Liver (tissue), 9 donors: ENCODE data around the gene TRHDE. TPM values are rescaled to one million over a fixed set of nuclear protein-coding genes. Genes with fewer than 3 reads are reported as not detected.

Experiments used
- DNase-seq: peaks from one replicate; pipeline ENCODE4 v3.0.0-alpha.2; 2017; ENCODE audit warnings: low spot score
- H3K27ac ChIP-seq, 2 donors: one replicate each; pipeline ENCODE4 v1.7.0; 2013; ENCODE audit warnings: inconsistent platforms in 2 of 2, low read length in 2 of 2, control low read depth in 1 of 2, low read depth in 1 of 2, mild to moderate bottlenecking in 1 of 2
- H3K27me3 ChIP-seq, 4 donors: one replicate each; pipeline versions ENCODE4 v1.6.1 to v1.7.0; 2013; ENCODE audit warnings: low read length in 3 of 4, inconsistent platforms in 1 of 4, mild to moderate bottlenecking in 1 of 4, moderate library complexity in 1 of 4; ENCODE audit not compliant: control insufficient read depth in 4 of 4, insufficient read depth in 4 of 4
- H3K36me3 ChIP-seq, 4 donors: one replicate each; pipeline versions ENCODE4 v1.6.1 to v1.7.0; 2013; ENCODE audit warnings: low read length in 3 of 4, mild to moderate bottlenecking in 3 of 4, low read depth in 1 of 4, moderate library complexity in 1 of 4; ENCODE audit not compliant: control insufficient read depth in 4 of 4, insufficient read depth in 3 of 4
- H3K4me1 ChIP-seq, 4 donors: one replicate each; pipeline versions ENCODE4 v1.6.1 to v1.7.0; 2013; ENCODE audit warnings: low read length in 3 of 4, mild to moderate bottlenecking in 3 of 4, moderate library complexity in 1 of 4; ENCODE audit not compliant: control insufficient read depth in 4 of 4, insufficient read depth in 4 of 4
- H3K4me3 ChIP-seq, 3 donors: one replicate each; pipeline versions ENCODE4 v1.6.1 to v1.7.0; 2013; ENCODE audit warnings: low read length in 3 of 3, control low read depth in 1 of 3, low read depth in 1 of 3, mild to moderate bottlenecking in 1 of 3
- H3K9ac ChIP-seq, 2 donors: one replicate each; pipeline ENCODE4 v1.7.0; 2013; ENCODE audit warnings: low read length in 2 of 2, mild to moderate bottlenecking in 2 of 2, moderate library complexity in 2 of 2, control low read depth in 1 of 2, low read depth in 1 of 2
- H3K9me3 ChIP-seq, 4 donors: one replicate each; pipeline versions ENCODE4 v1.6.1 to v1.7.0; 2013; ENCODE audit warnings: low read length in 3 of 4; ENCODE audit not compliant: control insufficient read depth in 4 of 4
- ATF3 ChIP-seq: IDR thresholded peaks from 2 replicates; pipeline ENCODE4 v1.6.1; 2016; ENCODE audit warnings: antibody characterized with exemption
- CTCF ChIP-seq: fragments of 150-350 bp; IDR thresholded peaks from 2 replicates; pipeline ENCODE4 v1.5.1; 2017; ENCODE audit warnings: improper control_type of control experiment, low read depth, low read length; ENCODE audit not compliant: missing input control
- EGR1 ChIP-seq, 2 donors: IDR thresholded peaks; 2 replicates each; pipeline ENCODE4 v1.6.1; 2016 to 2018; ENCODE audit warnings: antibody characterized with exemption in 2 of 2, low read depth in 2 of 2
- FOXA1 ChIP-seq: IDR thresholded peaks from 2 replicates; pipeline ENCODE4 v1.6.1; 2016; ENCODE audit warnings: antibody characterized with exemption
- FOXA2 ChIP-seq: IDR thresholded peaks from 2 replicates; pipeline ENCODE4 v1.6.1; 2016; ENCODE audit warnings: antibody characterized with exemption
- GABPA ChIP-seq, 2 donors: IDR thresholded peaks in 1 of 2; conservative IDR thresholded peaks in 1 of 2; 2 replicates each; pipeline ENCODE4 v1.6.1; 2016; ENCODE audit warnings: antibody characterized with exemption in 2 of 2, mild to moderate bottlenecking in 1 of 2, moderate library complexity in 1 of 2
- HNF4A ChIP-seq, 2 donors: conservative IDR thresholded peaks; 2 replicates each; pipeline ENCODE4 v1.6.1; 2016; ENCODE audit warnings: antibody characterized with exemption in 2 of 2, mild to moderate bottlenecking in 2 of 2
- HNF4G ChIP-seq: IDR thresholded peaks from 2 replicates; pipeline ENCODE4 v1.6.1; 2016; ENCODE audit warnings: antibody characterized with exemption
- JUND ChIP-seq, 2 donors: IDR thresholded peaks; 2 replicates each; pipeline ENCODE4 v1.6.1; 2016; ENCODE audit warnings: antibody characterized with exemption in 2 of 2
- MAX ChIP-seq: IDR thresholded peaks from 2 replicates; pipeline ENCODE4 v1.6.1; 2016; ENCODE audit warnings: antibody characterized with exemption
- RAD21 ChIP-seq, 2 donors: IDR thresholded peaks; 2 replicates each; pipeline ENCODE4 v1.6.1; 2016; ENCODE audit warnings: antibody characterized with exemption in 2 of 2, mild to moderate bottlenecking in 2 of 2
- REST ChIP-seq: IDR thresholded peaks from 2 replicates; pipeline ENCODE4 v1.6.1; 2016; ENCODE audit warnings: antibody characterized with exemption, mild to moderate bottlenecking
- RXRA ChIP-seq, 2 donors: IDR thresholded peaks; 2 replicates each; pipeline ENCODE4 v1.6.1; 2017 to 2018; ENCODE audit warnings: antibody characterized with exemption in 2 of 2, mild to moderate bottlenecking in 1 of 2
- SP1 ChIP-seq: IDR thresholded peaks from 2 replicates; pipeline ENCODE4 v1.6.1; 2018; ENCODE audit warnings: antibody characterized with exemption, mild to moderate bottlenecking
- TAF1 ChIP-seq: conservative IDR thresholded peaks from 2 replicates; pipeline ENCODE4 v1.6.1; 2016; ENCODE audit warnings: antibody characterized with exemption, mild to moderate bottlenecking
- YY1 ChIP-seq: IDR thresholded peaks from 2 replicates; pipeline ENCODE4 v1.6.1; 2016; ENCODE audit warnings: antibody characterized with exemption, mild to moderate bottlenecking
- ZBTB33 ChIP-seq: IDR thresholded peaks from 2 replicates; pipeline ENCODE4 v1.6.1; 2016; ENCODE audit warnings: antibody characterized with exemption
- WGBS: extraction: QIAGEN DNeasy Blood & Tissue Kit; methylation state at CpG from one replicate; pipeline ENCODE4 v1.1.7; 2013; 5-methylcytosine and 5-hydroxymethylcytosine counted together
- polyA plus RNA-seq, 2 donors: library from polyadenylated mRNA; stranded (reverse) in 1 of 2; unstranded in 1 of 2; fragments of 200-250 nt in 1 of 2; fragments of >200 nt in 1 of 2; fragmentation: Nextera tagmentation in 1 of 2; extraction: Ambion mirVana in 1 of 2; gene quantifications; one replicate each; pipeline versions ENCODE4 v1.2.1 to v1.2.3, GENCODE V29; 2013 to 2015
- total RNA-seq, 2 donors: library from RNA; depleted of rRNA; stranded (reverse); fragments of >200 nt; gene quantifications; one replicate each; pipeline ENCODE4 v1.2.3, GENCODE V29; 2014
- donor health status: healthy.
- donor health status: healthy.
- donor health status: healthy.
- donor health status: healthy.
- donor health status: healthy.

The TRHDE gene
- total and polyA plus RNA-seq, 4 donors = 0.05 to 0.17 (median 0.14) TPM; not detected in 1

GRCh38 chr12:72264548-72265175 is 7.5 kb upstream of the TRHDE start:
- H3K4me1 ChIP-seq = no peaks in the 10 kb centered on the region
- no peak for TF ChIP-seq ATF3
- TF ChIP-seq RAD21 (IDR thresholded peaks at IDR 0.05) = peak; percentile 58 to 62
- TF ChIP-seq CTCF = peak; percentile 39
- H3K27me3 ChIP-seq = peaks cover 0 to 2% (median 0%) of the 10 kb centered on the region in 4 donors
- no peak for DNase-seq
- H3K9me3 ChIP-seq = no peaks in the 10 kb centered on the region
- H3K9ac ChIP-seq = no peak overlapping the region
- H3K4me3 ChIP-seq = no peak overlapping the region
- H3K27ac ChIP-seq = no peak overlapping the region
- no peaks in the 10 kb centered on the region for H3K36me3 ChIP-seq
- WGBS = 43% methylated on average over 1 of the region's 1 CpG

GRCh38 chr12:72267974-72268373 is 4.2 kb upstream of the TRHDE start:
- no peaks in the 10 kb centered on the region for H3K36me3 ChIP-seq
- H3K27ac ChIP-seq = no peak overlapping the region
- no peak for TF ChIP-seq RXRA (IDR thresholded peaks at IDR 0.05)
- TF ChIP-seq TAF1 = no peak
- TF ChIP-seq CTCF = no peak
- TF ChIP-seq MAX = no peak
- no peak for TF ChIP-seq FOXA2
- no peak for TF ChIP-seq GABPA (IDR thresholded peaks at IDR 0.05 in 1 of 2, conservative IDR thresholded peaks at IDR 0.05 in 1 of 2)
- TF ChIP-seq FOXA1 = no peak
- no peak for TF ChIP-seq HNF4A (conservative IDR thresholded peaks at IDR 0.05)
- TF ChIP-seq EGR1 (IDR thresholded peaks at IDR 0.05; ENCODE audit: low read depth in 2 of 2) = no peak
- TF ChIP-seq REST = no peak
- no peak for TF ChIP-seq HNF4G
- no peak for TF ChIP-seq RAD21 (IDR thresholded peaks at IDR 0.05)
- TF ChIP-seq YY1 = no peak
- no peak for TF ChIP-seq JUND (IDR thresholded peaks at IDR 0.05)
- TF ChIP-seq ZBTB33 = no peak
- TF ChIP-seq SP1 = no peak
- no peak overlapping the region for H3K4me3 ChIP-seq
- H3K27me3 ChIP-seq = peaks cover 0 to 2% (median 0%) of the 10 kb centered on the region in 4 donors
- H3K9me3 ChIP-seq = no peaks in the 10 kb centered on the region
- peaks cover 7 to 18% (median 12%) of the 10 kb centered on the region in 4 donors for H3K4me1 ChIP-seq
- no peak for DNase-seq
- no peak overlapping the region for H3K9ac ChIP-seq
- 68% methylated on average over 2 of the region's 2 CpGs for WGBS
